ENCODE results near the gene SPHK1.

DNA sequence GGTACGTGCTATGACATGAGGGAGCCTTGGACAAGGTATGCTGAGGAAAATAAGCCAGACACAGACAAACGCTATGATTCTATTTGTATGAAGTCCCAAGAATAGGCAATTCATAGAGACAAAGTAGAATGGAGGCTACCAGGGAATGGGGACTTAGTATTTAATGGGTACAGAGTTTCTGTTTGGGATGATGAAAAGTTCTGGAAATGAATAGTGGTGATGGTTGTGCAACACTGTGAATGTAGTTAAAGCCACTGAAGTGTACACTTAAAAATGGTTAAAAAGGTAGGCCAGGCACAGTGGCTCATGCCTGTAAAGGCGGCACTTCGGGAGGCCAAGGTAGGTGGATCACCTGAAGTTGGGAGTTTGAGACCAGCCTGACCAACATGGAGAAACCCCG is 33.9 kb upstream of the SPHK1 start:
- TF ChIP-seq, protein P1, sequence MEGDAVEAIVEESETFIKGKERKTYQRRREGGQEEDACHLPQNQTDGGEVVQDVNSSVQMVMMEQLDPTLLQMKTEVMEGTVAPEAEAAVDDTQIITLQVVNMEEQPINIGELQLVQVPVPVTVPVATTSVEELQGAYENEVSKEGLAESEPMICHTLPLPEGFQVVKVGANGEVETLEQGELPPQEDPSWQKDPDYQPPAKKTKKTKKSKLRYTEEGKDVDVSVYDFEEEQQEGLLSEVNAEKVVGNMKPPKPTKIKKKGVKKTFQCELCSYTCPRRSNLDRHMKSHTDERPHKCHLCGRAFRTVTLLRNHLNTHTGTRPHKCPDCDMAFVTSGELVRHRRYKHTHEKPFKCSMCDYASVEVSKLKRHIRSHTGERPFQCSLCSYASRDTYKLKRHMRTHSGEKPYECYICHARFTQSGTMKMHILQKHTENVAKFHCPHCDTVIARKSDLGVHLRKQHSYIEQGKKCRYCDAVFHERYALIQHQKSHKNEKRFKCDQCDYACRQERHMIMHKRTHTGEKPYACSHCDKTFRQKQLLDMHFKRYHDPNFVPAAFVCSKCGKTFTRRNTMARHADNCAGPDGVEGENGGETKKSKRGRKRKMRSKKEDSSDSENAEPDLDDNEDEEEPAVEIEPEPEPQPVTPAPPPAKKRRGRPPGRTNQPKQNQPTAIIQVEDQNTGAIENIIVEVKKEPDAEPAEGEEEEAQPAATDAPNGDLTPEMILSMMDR (IDR thresholded peaks at IDR 0.05) = no peak
- no peak for TF ChIP-seq ZFX (IDR thresholded peaks at IDR 0.05; ENCODE audit: borderline replicate concordance)

Data from 22Rv1 (cell line).